Measurements from ENCODE around the gene UTP14C.
"Not testable (repeated sequence)": the region's sequence is repeated elsewhere in the genome, so short reads cannot be mapped to it uniquely, and the experiment has no call there.

UTP14C gene

GRCh38 chr13:52053460-52053859 lies 29.0 kb downstream of the UTP14C start:
- Histone ChIP-seq H3K4me3 (ENCODE audit: insufficient read depth in 1 of 2, low read depth in 1 of 2, low read length in 2 of 2) (no peak overlapping the region), H3K4me2 (ENCODE audit: low read length, poor library complexity, severe bottlenecking) (no peak overlapping the region), H3K23ac (ENCODE audit: low read length in 2 of 2) (no peak overlapping the region), H3K9ac (ENCODE audit: low read length) (no peak overlapping the region), H3K36me3 (ENCODE audit: control insufficient read depth in 1 of 2, insufficient read depth in 2 of 2, low read depth in 1 of 2, low read length in 2 of 2) (no peaks in the 10 kb centered on the region), H4K8ac (ENCODE audit: low read length) (no peak overlapping the region), H3K14ac (ENCODE audit: low read length in 2 of 2) (no peak overlapping the region), H4K91ac (ENCODE audit: low read length) (no peak overlapping the region), H3K4ac (ENCODE audit: low read depth in 1 of 2, low read length in 2 of 2) (no peak overlapping the region), H2AFZ (ENCODE audit: low read depth, low read length) (no peak overlapping the region), H2BK12ac (ENCODE audit: low read length in 2 of 2) (no peak overlapping the region), H3K18ac (ENCODE audit: low read depth in 1 of 2, low read length in 2 of 2) (no peak overlapping the region), H3K27me3 (ENCODE audit: control insufficient read depth in 1 of 2, insufficient read depth in 1 of 2, low read length in 2 of 2) (no peaks in the 10 kb centered on the region), H2BK15ac (ENCODE audit: low read depth, poor library complexity, severe bottlenecking) (no peak overlapping the region), H2BK120ac (ENCODE audit: low read depth, low read length) (no peak overlapping the region), H3K79me1 (replicated peaks; ENCODE audit: low read length, poor library complexity, severe bottlenecking) (no peaks in the 10 kb centered on the region), H2BK5ac (ENCODE audit: low read depth, low read length, poor library complexity, severe bottlenecking) (no peak overlapping the region), H2AK5ac (ENCODE audit: low read length, severe bottlenecking) (no peak overlapping the region), H3K4me1 (ENCODE audit: control insufficient read depth, insufficient read depth, low read depth, low read length) (no peaks in the 10 kb centered on the region), H3K27ac (ENCODE audit: low read length, poor library complexity, severe bottlenecking) (no peak overlapping the region), H3K9me3 (ENCODE audit: control insufficient read depth, low read length) (peaks cover 2% of the 10 kb centered on the region)
- WGBS, result 29% methylated on average over 4 of the region's 4 CpGs
- peak; percentile 6 for DNase-seq

- H3K4me1 ChIP-seq (ENCODE audit: control insufficient read depth, insufficient read depth, low read depth, low read length); H3K18ac ChIP-seq (ENCODE audit: low read depth in 1 of 2, low read length in 2 of 2); H3K4me2 ChIP-seq (ENCODE audit: low read length, poor library complexity, severe bottlenecking); H2BK15ac ChIP-seq (ENCODE audit: low read depth, poor library complexity, severe bottlenecking); H3K4ac ChIP-seq (ENCODE audit: low read depth in 1 of 2, low read length in 2 of 2); H3K23ac ChIP-seq (ENCODE audit: low read length in 2 of 2); H3K36me3 ChIP-seq (ENCODE audit: control insufficient read depth in 1 of 2, insufficient read depth in 2 of 2, low read depth in 1 of 2, low read length in 2 of 2); H4K8ac ChIP-seq (ENCODE audit: low read length); H2AK5ac ChIP-seq (ENCODE audit: low read length, severe bottlenecking); H3K9ac ChIP-seq (ENCODE audit: low read length); H3K79me1 ChIP-seq (replicated peaks; ENCODE audit: low read length, poor library complexity, severe bottlenecking); H3K14ac ChIP-seq (ENCODE audit: low read length in 2 of 2); DNase-seq; H2BK12ac ChIP-seq (ENCODE audit: low read length in 2 of 2); H2AFZ ChIP-seq (ENCODE audit: low read depth, low read length); H3K4me3 ChIP-seq (ENCODE audit: insufficient read depth in 1 of 2, low read depth in 1 of 2, low read length in 2 of 2); H3K27me3 ChIP-seq (ENCODE audit: control insufficient read depth in 1 of 2, insufficient read depth in 1 of 2, low read length in 2 of 2); H2BK5ac ChIP-seq (ENCODE audit: low read depth, low read length, poor library complexity, severe bottlenecking); H2BK120ac ChIP-seq (ENCODE audit: low read depth, low read length); H3K27ac ChIP-seq (ENCODE audit: low read length, poor library complexity, severe bottlenecking); H4K91ac ChIP-seq (ENCODE audit: low read length): not testable (repeated sequence)
- peaks cover 10% of the 10 kb centered on the region for H3K9me3 ChIP-seq (ENCODE audit: control insufficient read depth, low read length)
- whole genome bisulfite sequencing, result 97% methylated on average over 3 of the region's 3 CpGs
Measured at GRCh38 chr13:52061064-52061463, 36.6 kb downstream of the UTP14C start.

DNA sequence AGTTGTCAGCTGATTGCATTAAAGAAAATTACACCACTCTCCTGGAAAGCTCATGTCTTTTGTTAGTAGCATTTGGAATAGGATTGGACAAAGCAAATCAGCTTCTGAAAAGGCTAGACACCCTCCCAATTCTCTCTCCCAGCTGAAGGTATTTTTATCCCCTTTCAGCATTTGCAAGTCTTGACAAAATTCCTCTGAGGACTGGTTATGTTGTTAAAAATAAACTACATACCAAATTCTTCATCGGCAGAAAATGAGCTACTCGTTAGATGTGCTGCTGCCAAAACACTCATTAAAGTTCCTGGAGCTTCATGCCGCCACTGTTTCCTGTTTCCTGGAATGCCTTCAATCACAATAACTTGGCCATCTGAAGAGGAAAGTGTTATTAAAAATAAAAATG lies 37.1 kb downstream of the UTP14C start:
- Histone ChIP-seq H3K4ac (ENCODE audit: low read depth in 1 of 2, low read length in 2 of 2) (no peak overlapping the region), H2BK5ac (ENCODE audit: low read depth, low read length, poor library complexity, severe bottlenecking) (no peak overlapping the region), H4K8ac (ENCODE audit: low read length) (no peak overlapping the region), H3K27me3 (ENCODE audit: control insufficient read depth in 1 of 2, insufficient read depth in 1 of 2, low read length in 2 of 2) (no peaks in the 10 kb centered on the region), H3K4me2 (ENCODE audit: low read length, poor library complexity, severe bottlenecking) (no peak overlapping the region), H2AK5ac (ENCODE audit: low read length, severe bottlenecking) (no peak overlapping the region), H3K27ac (ENCODE audit: low read length, poor library complexity, severe bottlenecking) (no peak overlapping the region), H3K9ac (ENCODE audit: low read length) (no peak overlapping the region), H2BK15ac (ENCODE audit: low read depth, poor library complexity, severe bottlenecking) (no peak overlapping the region), H3K18ac (ENCODE audit: low read depth in 1 of 2, low read length in 2 of 2) (no peak overlapping the region), H3K23ac (ENCODE audit: low read length in 2 of 2) (no peak overlapping the region), H2AFZ (ENCODE audit: low read depth, low read length) (no peak overlapping the region), H3K4me3 (ENCODE audit: insufficient read depth in 1 of 2, low read depth in 1 of 2, low read length in 2 of 2) (no peak overlapping the region), H3K9me3 (ENCODE audit: control insufficient read depth, low read length) (peaks cover 12% of the 10 kb centered on the region), H3K36me3 (ENCODE audit: control insufficient read depth in 1 of 2, insufficient read depth in 2 of 2, low read depth in 1 of 2, low read length in 2 of 2) (no peaks in the 10 kb centered on the region), H3K79me1 (replicated peaks; ENCODE audit: low read length, poor library complexity, severe bottlenecking) (no peaks in the 10 kb centered on the region), H3K14ac (ENCODE audit: low read length in 2 of 2) (no peak overlapping the region), H2BK12ac (ENCODE audit: low read length in 2 of 2) (no peak overlapping the region), H4K91ac (ENCODE audit: low read length) (no peak overlapping the region), H2BK120ac (ENCODE audit: low read depth, low read length) (no peak overlapping the region), H3K4me1 (ENCODE audit: control insufficient read depth, insufficient read depth, low read depth, low read length) (no peaks in the 10 kb centered on the region)
- DNase-seq, result no peak
- 62% methylated on average over 2 of the region's 3 CpGs for WGBS

GRCh38 chr13:52067237-52067636 lies 42.7 kb downstream of the UTP14C start:
- no peak overlapping the region for H4K91ac ChIP-seq (ENCODE audit: low read length)
- no peak overlapping the region for H2BK120ac ChIP-seq (ENCODE audit: low read depth, low read length)
- H3K36me3 ChIP-seq (ENCODE audit: control insufficient read depth in 1 of 2, insufficient read depth in 2 of 2, low read depth in 1 of 2, low read length in 2 of 2), result no peaks in the 10 kb centered on the region
- no peak overlapping the region for H4K8ac ChIP-seq (ENCODE audit: low read length)
- no peak overlapping the region for H3K9ac ChIP-seq (ENCODE audit: low read length)
- no peak overlapping the region for H3K27ac ChIP-seq (ENCODE audit: low read length, poor library complexity, severe bottlenecking)
- H3K27me3 ChIP-seq (ENCODE audit: control insufficient read depth in 1 of 2, insufficient read depth in 1 of 2, low read length in 2 of 2), result no peaks in the 10 kb centered on the region
- no peaks in the 10 kb centered on the region for H3K4me1 ChIP-seq (ENCODE audit: control insufficient read depth, insufficient read depth, low read depth, low read length)
- H2BK12ac ChIP-seq (ENCODE audit: low read length in 2 of 2), result no peak overlapping the region
- no peak overlapping the region for H3K4ac ChIP-seq (ENCODE audit: low read depth in 1 of 2, low read length in 2 of 2)
- no peak overlapping the region for H2AFZ ChIP-seq (ENCODE audit: low read depth, low read length)
- H3K23ac ChIP-seq (ENCODE audit: low read length in 2 of 2), result no peak overlapping the region
- no peak overlapping the region for H3K14ac ChIP-seq (ENCODE audit: low read length in 2 of 2)
- H3K4me2 ChIP-seq (ENCODE audit: low read length, poor library complexity, severe bottlenecking), result no peak overlapping the region
- H3K18ac ChIP-seq (ENCODE audit: low read depth in 1 of 2, low read length in 2 of 2), result no peak overlapping the region
- H2AK5ac ChIP-seq (ENCODE audit: low read length, severe bottlenecking), result no peak overlapping the region
- peaks cover 62% of the 10 kb centered on the region for H3K9me3 ChIP-seq (ENCODE audit: control insufficient read depth, low read length)
- H3K4me3 ChIP-seq (ENCODE audit: insufficient read depth in 1 of 2, low read depth in 1 of 2, low read length in 2 of 2), result no peak overlapping the region
- no peak overlapping the region for H2BK5ac ChIP-seq (ENCODE audit: low read depth, low read length, poor library complexity, severe bottlenecking)
- DNase-seq, result peak; percentile 15
- no peak overlapping the region for H2BK15ac ChIP-seq (ENCODE audit: low read depth, poor library complexity, severe bottlenecking)
- H3K79me1 ChIP-seq (replicated peaks; ENCODE audit: low read length, poor library complexity, severe bottlenecking), result no peaks in the 10 kb centered on the region
